ENCODE results near the gene SLC1A3.

The SLC1A3 gene

GRCh38 chr5:36734422-36734821 lies 128.0 kb downstream of the SLC1A3 start:
- Histone ChIP-seq H3K9me3 (ENCODE audit: control insufficient read depth, insufficient read depth, low read depth, low read length) (no peaks in the 10 kb centered on the region), H3K4me3 (ENCODE audit: low read depth, low read length) (no peak overlapping the region), H3K4me1 (ENCODE audit: control insufficient read depth, insufficient read depth, low read length) (no peaks in the 10 kb centered on the region), H3K27me3 (ENCODE audit: control insufficient read depth, insufficient read depth, low read length) (no peaks in the 10 kb centered on the region), H3K36me3 (ENCODE audit: control insufficient read depth, insufficient read depth, low read length) (no peaks in the 10 kb centered on the region), H3K9ac (ENCODE audit: low read length) (no peak overlapping the region), H3K27ac (ENCODE audit: low read depth, low read length) (no peak overlapping the region)

GRCh38 chr5:36735891-36736290 lies 129.5 kb downstream of the SLC1A3 start:
- 0 out of 2 replicates have a peak, but pooled peaks cover 2% of the 10 kb centered on the region for H3K4me1 ChIP-seq (ENCODE audit: control insufficient read depth, insufficient read depth, low read length)
- H3K36me3 ChIP-seq (ENCODE audit: control insufficient read depth, insufficient read depth, low read length) = no peaks in the 10 kb centered on the region
- H3K27ac ChIP-seq (ENCODE audit: low read depth, low read length) = no peak overlapping the region
- H3K9me3 ChIP-seq (ENCODE audit: control insufficient read depth, insufficient read depth, low read depth, low read length) = no peaks in the 10 kb centered on the region
- no peaks in the 10 kb centered on the region for H3K27me3 ChIP-seq (ENCODE audit: control insufficient read depth, insufficient read depth, low read length)
- H3K4me3 ChIP-seq (ENCODE audit: low read depth, low read length) = no peak overlapping the region
- no peak overlapping the region for H3K9ac ChIP-seq (ENCODE audit: low read length)
